ENCODE results near the gene ABLIM1.

ABLIM1 gene

GRCh38 chr10:114436941-114437340 is 221.1 kb downstream of the ABLIM1 start:
- DNase-seq, result no peak

- DNase-seq, result no peak
Measured at GRCh38 chr10:114432566-114433093, 225.4 kb downstream of the ABLIM1 start.

DNA sequence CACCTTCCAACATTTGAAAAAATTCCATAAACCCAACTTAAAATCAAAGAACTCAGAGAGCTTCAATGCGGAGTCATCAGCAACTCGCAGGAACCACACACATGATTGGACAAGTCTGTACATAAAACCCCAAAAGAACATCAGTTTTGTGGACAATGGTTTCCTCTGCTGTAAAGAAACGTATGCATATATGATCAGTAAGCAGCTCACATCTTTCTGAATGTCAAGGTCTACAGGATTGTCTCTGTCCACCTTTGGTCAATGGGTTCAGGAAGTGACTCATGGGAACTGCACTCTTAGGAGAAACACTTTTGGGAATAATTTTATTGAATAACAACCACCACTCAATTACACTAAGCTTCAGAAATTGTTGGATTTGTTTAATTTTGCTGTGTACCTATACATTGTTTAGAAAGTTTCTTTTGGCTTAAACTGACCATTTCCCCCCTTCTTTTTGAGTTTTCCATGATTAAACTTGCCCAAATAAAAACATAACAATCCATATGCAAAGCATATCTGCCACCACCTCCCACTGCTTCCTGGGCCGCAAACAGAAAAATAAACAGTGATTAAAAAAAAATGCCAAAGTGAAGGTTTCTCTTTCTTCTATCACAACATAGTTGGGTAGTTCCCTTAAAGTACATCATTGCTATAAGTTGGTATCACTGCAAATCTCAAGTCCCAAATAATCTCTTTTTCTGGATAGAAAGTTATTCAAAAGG is 226.5 kb downstream of the ABLIM1 start:
- no peak for DNase-seq

- DNase-seq, result no peak
Measured at GRCh38 chr10:114430688-114431413, 227.2 kb downstream of the ABLIM1 start.

GRCh38 chr10:114429581-114430335 is 228.3 kb downstream of the ABLIM1 start:
- DNase-seq, result no peak

DNA sequence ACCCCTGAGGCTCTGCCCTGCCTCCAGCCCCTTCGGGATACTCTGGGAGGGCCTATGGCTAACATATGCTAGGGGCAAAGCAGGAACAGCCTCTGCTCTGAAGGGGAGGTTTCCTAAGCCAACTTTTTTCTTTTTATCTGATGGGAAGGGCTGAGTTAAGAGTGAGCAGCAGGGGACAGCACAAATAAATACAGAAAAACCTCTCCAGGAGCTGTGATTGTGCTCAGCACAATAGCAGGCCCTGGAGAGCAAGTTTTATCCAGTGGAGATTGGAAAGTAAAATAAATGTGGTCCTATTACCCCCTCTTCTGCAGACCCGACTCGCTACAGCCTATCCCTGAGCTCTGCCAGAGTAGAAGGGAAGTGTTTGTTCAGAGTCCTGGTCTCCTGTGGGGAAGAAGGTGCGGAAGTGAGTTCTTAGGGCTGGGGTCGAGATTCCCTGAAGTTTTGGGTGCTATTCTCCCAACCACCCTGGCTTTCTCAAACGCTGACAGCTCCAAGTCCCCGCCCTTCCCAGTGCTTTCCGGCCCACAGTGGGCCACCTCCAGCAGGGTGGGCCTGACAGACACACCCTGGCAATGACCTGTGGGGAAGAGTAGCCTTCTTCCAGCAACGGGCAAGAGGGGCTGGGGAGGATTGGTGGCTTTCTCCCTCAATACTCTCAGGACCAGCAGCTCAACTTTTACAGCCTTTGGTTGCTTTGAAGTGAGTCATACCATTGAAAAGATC is 230.8 kb downstream of the ABLIM1 start:
- DNase-seq, result no peak

DNA sequence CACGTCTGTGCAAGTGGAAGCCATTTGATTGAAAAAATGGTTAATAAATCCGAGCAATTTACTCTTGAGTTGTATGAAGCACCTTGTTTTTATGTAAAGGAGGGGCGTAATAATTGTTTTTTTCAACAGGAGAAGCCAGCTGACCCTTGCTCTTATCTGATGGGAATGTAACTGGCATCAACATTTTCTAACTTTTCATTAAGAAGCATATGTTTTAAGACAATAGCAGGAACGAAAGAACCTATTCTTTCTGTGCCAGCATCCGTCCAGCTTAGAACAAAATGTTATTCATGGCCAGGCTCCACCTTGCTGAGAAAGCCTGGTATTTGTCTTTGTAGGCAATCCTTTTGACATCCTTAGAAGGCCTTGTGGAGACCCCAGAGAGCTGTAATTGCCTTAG is 231.6 kb downstream of the ABLIM1 start:
- no peak for DNase-seq

DNA sequence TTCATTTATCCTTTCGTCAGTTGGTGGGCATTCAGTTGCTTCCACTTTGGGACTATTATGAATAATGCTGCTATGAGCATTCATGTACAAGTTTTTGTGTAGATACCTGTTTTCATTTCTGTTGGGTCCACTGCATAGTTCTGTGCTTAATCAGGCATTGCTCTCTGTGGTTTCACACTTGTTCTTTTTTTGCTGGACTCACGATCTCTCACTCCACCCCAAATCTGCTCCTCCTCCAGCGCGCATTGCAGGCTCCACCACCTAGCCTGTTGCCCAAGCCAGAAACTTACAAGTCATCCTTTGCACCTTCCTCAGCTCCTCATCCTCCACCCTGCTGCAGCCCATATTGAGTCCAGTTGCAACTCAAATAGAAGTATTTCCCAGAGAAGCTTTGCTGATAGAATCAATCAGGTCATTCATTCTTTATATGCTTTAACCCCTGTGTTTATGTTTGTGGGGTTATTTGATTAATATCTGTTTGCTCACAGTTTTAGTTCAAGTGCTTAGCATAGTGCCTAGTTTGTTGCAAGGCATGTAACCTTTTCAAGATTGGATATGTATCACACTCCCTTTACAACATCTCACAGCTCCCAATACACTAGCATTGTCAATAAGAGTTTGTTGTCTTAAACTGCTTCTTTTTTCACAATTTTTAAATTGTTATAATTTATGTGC is 237.1 kb downstream of the ABLIM1 start:
- DNase-seq, result no peak

DNA sequence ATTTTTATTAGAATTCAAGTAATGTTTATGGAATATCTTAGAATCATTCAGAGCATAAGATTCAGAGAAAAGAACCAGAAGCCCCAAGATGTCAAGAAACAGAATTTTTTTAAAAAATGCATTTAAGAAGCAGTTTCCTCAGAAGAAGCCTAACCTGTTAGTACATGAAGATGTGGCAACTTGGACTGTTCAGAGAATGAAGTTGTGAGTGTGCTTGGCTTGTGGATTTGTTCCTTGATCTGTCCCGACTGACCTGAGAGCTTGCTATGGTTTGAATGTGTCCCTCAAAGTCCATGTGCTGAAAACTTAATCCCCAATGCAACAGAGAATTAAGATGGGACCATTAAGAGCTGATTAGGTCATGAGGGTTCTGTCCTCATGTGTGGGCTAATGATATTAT is 240.0 kb downstream of the ABLIM1 start:
- no peak for DNase-seq

DNA sequence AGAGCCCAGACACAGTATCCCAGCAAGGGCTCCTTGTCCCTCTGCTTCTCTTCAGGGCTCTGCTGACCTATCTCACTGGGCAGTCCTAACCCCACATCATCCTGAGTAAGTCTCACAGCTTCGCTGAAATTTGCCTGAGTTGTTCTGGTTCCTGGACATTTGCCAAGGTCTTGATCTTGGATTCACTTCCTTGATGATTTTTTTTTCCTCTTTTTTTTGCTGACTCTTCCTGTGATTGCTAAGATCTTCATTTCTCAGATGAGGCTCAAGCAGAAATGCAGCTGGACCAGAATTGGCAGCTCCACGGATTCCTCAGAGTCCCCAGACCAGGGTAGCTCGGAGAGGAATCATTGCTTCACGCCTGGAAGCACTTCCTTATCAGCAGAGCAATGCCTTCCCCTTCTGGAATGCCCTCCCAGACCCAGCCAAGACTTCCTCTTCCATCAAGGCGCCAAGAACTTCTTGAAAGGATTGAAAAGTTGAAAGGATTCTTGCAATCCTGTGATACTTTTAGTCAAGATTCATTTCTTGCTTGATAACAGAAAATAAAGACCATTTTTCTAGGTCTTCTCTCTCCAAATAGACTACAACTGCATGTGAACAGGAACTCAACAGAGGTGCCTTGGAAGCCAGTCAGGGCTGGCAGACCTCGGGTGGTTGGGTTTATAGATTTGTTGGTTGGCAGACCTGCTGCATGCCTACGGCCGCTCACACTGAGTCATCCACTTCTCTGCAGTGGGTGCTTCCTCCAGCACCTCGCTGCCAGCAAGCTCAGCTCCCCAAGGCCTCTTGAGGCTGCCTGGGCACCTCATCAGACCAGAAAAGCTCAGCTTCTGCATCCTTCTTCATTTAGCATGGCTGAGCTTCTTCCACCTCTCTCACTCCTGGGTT is 244.9 kb downstream of the ABLIM1 start:
- no peak for DNase-seq

DNA sequence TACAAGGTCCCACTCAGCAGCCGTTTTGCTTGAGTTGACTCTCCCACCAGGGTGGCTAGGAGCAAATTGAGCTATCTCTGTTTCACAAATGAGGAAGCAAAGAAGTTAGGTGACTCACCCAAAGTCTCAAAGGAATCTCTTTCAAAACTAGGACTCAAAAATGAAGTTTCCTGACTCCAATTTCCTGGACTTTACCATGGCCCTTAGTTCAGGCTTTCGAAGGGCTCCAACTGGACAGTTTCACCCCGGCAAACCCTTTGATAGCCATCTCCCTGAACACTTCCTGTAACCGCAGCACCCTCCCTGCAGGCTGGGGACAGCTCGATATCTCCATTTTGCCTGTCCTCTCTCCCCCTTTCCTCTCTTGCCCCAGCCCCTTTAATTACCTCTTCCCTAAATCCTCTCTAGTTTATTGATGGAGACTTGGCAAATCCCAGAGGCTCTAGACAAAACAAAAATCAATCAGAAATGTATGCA is 249.1 kb downstream of the ABLIM1 start:
- DNase-seq, result no peak

DNA sequence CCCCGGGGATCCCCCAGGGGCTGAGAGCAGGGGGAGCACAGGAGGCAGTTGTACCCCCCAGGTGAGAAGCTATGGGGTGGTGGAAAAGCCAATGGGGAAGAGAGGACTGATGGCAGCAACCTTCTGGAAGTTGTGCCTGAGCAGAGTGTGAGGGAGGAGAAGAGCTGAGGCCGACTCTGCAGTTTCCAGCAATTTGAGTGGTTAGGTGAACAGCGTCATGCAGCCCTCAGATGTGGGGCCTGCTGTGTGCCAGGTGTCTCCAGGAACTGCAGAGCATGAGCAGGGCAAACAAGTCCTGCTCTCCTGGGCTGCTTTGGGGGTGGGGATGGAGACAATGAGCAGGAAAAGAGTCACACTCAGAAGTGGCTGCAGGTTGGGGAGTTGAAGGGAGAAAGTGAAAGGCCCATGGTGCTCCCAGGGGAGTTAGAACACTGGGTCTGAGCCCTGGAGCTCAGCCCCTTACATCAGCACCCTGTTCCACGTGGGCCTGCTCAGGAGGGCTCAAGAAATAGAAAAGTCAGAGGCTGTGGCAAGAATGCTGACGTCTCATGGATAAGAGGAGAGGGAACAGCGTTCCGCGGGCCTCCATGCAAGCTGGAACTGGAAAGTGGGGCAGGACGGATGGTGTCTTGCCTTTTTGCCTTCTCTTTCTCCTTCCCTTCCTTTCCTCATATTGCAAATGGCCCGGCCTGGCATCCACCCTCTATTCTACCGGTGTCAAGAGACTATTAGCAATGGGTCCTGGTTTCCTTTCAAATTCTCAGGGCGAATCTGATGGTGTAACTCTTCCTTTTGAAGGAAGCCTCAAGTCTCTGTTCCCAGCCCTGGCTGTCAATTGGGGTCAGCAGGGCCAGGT is 249.7 kb downstream of the ABLIM1 start:
- no peak for DNase-seq

GRCh38 chr10:114406455-114406854 is 251.6 kb downstream of the ABLIM1 start:
- no peak for DNase-seq

DNA sequence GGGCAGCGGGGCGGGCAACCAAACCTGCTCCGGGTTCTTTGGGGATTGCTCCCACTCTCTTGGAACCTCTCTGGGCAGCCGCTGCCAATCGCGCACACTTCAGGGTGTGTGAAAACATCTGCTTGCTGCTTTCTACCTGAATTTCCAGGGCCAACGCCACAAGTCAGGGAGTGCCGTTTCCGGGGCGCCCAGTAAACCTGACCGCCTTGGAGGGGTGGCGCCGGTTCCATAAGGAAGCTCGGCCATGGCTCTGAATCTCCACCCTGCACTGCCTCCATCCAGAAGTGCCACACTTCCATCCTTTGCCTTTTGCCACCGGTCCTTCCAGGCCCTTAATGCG is 253.1 kb downstream of the ABLIM1 start:
- DNase-seq, result no peak

DNA sequence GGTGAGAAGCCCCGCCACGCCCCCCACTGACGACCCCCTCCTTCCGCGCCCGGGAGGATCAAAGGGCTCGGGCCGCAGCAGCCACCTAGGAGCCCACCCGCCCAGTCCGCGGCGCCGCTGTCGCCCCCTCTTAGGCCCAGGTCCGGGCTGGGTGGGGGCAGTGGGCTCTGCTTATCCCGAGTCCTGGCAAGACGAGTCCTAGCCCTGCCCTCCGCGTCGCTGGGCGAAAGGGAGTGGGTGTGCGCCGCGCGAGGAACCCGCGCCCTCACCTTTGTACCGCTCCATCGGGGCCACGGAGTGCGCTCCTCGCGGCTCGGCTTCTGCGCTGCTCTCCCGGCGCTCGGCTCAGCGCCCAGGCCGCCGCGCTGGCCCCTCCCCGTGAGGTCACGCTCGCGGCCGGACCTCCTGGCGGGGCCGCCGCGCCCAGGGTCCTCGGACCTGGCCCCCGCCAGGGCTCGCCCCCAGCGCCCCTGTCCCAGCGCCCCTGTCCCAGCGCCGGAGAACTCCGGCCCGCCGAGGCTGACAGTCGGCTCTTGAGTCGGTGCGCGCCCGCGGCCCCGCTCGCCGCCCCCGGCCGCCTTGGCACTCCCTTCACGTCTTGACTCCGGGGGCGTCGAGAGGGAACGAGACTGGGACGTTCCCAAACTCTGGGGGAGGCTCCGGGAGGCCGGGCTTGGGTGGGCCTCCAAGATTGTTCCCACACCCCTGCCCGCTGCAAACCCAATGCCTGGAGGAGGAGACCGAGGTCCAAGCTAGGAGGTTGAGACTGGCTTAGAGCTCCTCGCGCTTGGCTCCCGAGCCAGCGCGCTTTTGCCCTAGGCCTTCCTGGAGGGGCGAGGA is 253.7 kb downstream of the ABLIM1 start, which contains the start of gene AFAP1L2:
AFAP1L2 (minus strand) TSS at position 332 of the 840 bp plus-strand sequence; CDS start at position 285, 47 bp downstream.
- DNase-seq, result no peak

GRCh38 chr10:114403541-114404161 is 254.4 kb downstream of the ABLIM1 start:
- no peak for DNase-seq

DNA sequence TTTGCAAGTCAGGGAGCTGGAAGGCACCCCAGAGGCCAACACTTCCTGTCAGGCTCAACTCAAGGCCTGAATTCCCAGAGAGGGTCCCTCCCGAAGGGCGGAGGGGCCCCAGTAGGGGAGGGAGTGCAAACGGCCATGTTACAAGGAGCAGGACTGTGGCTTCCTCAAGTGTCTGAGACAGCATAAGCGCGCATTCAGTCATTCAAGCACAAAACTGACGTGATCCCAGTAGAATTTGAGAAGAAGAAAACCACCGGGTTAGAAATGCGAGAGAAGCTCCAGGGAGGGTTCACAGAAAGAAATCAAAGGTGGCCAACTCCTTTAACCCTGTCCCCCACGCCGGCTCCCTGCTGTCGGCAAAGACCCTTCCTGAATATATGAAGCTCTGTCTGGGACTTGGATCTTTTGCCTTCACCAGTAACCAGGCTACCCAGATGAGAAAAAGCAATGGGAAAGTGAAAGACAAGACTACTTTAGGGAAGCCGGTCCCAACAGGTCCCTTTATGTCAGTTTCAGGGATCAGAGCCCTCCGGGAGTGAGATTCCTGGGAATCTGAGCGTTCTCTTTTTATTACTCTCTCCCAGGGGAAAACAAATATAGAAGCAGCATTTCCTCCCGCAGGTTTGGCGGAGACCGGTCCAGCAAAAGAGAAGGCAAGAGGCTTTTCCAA is 255.1 kb downstream of the ABLIM1 start:
- no peak for DNase-seq

GRCh38 chr10:114402233-114402632 is 255.8 kb downstream of the ABLIM1 start:
- DNase-seq, result no peak
